Stomach (tissue), 4 donors: ENCODE data around the gene FAM25A.

ENCODE experiments used
- POLR2A ChIP-seq, 4 donors: fragments of 450-650 bp; IDR thresholded peaks; one replicate each; pipeline ENCODE4 v1.6.1; 2016; ENCODE audit warnings: antibody characterized with exemption in 4 of 4, control low read depth in 2 of 4, mild to moderate bottlenecking in 1 of 4, moderate library complexity in 1 of 4
- POLR2AphosphoS5 ChIP-seq, 3 donors: sonication (generic); formaldehyde crosslinking; IDR thresholded peaks; one replicate each; pipeline ENCODE4 v1.6.1; 2016; ENCODE audit warnings: antibody characterized with exemption in 3 of 3

GRCh38 chr10:87038286-87038717 lies 18.2 kb downstream of the FAM25A start:
- TF ChIP-seq POLR2AphosphoS5 (IDR thresholded peaks at IDR 0.05) (no peak), POLR2A (IDR thresholded peaks at IDR 0.05) (no peak)
